DLD1 (cell line): ENCODE results near the gene LSAMP.
"Not testable (repeated sequence)": the region's sequence is repeated elsewhere in the genome, so short reads cannot be mapped to it uniquely, and the experiment has no call there.

Experiments
- in situ Hi-C: cut with HindIII; loops from 2 replicates; pipeline ENCODE4 v1.10.0; 2017; ENCODE audit warnings: low sequenced_read_pairs

Gene LSAMP

DNA sequence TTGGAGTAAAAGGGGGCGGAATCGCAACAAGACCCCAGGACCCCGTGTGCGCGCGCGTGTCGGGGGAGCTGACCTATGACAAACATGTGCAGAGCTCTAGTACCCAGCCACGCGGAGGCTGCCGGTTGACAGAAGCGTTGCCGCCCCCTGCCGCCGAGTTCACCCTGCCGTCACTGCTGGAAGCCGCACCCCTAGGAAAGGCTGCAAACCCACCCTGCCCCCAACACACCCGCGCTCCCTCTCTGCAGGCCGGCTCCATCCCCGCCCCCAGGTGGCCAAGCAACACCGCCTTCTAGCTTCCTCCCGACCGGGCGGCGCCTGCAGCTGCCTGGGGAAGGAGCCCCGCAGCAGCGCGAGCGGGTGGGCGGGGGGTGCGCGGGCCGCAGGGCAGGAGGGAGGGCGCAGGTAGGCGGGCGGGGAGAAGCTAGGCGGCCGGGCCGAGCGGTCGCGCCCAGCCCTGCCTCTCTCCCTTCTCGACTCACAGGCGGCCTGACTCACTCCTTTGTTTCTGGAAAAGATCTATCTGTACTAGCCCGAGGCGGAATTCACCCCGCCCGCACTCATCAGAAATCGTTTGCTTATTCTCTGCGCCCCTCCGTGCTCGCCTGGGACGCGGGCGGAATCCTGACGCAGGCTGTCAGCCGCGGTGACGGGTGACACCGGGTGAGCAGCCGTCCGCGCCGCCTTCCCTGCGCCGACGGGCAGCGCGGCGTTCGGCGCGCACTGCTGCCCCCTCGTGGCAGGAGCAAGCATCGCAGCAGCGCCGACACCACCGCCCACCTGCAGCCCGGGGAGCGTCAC lies 661.1 kb downstream of the LSAMP start:
- in situ Hi-C loops, result no loop called here

DNA sequence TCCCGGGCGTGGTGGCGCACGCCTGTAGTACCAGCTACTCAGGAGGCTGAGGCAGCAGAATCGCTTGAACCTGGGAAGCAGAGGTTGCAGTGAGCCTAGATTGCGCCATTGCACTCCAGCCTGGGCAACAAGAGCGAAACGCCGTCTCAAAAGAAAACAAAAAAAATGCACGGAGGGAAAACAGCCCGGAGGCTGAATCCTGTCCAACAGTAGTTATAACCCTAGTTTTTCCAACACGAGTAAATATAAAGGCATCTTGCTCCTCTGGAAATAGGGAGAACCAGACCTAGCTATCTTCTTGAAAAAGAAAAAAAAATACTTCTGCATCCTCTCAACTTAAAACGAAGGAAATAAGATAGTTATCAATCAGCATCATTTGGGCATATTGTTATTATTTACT lies 661.9 kb downstream of the LSAMP start:
- in situ Hi-C loops, result not testable (repeated sequence)

DNA sequence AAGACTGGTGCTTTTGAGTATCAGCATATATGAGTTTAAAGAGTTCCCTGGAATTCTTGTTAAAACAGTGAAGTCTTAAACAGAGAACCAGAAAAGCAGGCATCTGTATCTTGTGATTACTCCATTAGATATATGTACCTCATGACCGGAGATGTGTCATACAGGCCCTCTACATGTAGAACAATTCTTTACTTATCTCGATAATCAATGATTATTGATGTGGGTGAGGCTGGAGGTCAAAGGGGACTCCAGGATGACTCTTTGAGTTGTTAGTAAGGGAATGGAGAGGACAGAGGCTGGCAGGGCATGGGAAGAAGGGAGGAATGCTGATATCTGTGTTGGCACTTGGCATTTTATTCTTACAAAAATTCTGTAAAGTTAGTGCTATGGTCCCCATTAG lies 666.3 kb downstream of the LSAMP start:
- in situ Hi-C loops, result no loop called here

DNA sequence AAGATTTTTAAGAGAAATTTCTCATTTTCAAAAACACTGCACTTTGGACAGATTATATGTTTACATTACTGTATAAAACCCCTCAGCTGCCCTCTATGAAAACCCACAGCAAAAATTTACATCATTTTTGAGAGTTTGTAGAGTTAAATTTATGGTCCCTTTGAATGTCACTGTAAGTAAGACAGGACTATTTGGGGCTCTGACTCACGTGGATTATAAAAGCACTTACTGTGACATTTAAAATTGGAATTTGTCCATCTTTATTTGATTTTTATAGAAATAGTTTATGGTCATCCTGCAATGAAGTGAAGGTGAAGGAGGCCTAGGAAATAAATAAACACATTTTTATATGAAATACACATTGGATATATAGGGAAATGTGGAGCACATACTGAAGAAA lies 672.3 kb downstream of the LSAMP start:
- in situ Hi-C loops, result no loop called here

DNA sequence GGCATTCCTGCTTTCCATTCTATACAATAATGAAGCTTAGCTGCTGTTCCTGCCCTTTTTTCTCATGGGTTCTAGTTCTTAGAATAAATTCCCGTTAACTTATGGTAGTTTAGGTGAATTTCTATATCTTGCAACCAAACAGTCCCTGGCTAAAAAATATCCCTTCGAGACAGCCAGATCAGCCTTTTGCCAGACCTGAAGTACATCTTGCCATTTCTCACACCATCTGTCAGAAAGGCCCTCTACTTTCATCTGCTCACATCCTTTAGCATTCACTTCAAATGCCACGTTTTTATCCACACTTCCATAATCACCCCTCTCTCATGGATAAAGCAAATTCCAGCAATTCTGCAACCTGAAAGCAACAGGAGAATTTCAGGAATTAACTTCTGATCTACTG lies 676.6 kb downstream of the LSAMP start:
- in situ Hi-C loops, result no loop called here

DNA sequence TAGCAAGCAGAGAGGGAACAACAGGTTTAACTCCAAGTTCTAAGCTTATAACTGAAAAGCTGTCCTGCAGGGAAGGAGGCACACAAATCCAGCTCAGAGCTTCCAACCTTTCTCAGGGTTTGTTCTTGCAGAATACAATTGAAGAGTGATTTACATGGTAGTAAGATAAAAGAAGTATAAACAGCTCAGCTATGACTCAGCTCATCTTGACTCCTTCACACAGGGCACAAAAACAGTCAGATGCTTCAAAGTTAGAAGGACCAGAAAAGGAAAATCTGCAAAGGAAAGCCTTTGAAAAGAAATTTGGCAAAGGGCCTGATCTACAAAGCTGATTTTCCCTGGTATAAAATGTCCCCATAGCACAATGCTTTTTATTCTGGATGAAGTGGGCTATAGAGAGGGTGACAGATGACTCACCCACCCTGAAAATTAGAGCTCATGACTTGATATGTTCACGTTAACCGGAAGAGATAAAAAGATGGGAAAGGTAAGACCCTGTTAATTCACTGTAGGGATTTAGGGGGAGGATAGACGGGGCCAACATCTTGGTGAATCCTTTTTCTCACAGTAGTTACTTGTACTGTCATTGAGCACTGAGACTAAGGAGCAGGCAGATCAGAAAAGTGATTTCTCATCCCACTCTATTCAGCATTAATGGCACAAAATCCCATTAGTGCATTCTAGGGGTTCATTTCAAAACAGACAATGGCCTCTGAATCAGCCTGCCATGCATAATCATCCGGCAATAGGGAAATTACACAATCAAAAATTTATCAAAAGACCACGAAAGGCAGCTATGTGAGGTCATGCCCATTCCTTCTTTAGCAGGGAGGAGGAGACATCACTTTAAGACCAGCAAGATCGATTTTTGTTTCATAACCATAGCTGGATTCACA lies 678.5 kb downstream of the LSAMP start:
- in situ Hi-C loops, result no loop called here

DNA sequence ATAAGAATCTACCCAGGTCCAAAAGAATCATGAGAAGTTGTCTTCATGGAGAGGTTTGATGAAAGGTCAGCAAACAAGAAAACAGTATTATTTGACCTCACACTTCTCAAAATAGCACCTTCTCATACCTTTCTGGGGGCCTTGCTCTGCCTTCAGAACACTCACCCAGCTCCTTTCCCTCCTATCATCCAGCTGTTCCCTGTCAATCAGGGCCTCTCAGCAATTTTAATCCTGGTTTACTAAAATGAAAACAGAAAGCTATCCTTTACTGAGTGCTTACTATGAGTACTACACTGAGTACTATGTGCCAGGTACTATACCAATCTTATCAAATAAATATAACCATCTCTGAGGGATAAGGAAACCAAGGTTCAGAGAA lies 683.4 kb downstream of the LSAMP start:
- in situ Hi-C loops, result no loop called here

DNA sequence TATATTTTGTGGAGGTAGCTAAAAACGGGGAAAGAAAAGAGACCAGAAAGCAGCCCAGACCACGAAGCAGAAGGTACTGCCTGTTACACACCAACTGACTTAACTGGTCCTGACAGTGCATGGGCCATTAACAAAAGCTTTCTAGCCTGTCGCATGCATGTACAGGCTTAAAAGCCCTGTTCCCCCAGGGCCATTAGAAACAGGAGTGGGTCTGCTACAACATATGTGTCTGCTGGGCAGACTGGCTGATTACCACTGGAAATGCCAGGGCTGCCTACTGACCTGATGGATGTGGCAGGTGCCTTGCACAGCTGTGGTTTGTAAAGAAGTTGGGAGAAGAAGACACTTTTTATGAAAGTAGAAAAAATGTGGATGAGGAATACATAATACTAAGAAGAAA lies 684.6 kb downstream of the LSAMP start:
- in situ Hi-C loops, result no loop called here

DNA sequence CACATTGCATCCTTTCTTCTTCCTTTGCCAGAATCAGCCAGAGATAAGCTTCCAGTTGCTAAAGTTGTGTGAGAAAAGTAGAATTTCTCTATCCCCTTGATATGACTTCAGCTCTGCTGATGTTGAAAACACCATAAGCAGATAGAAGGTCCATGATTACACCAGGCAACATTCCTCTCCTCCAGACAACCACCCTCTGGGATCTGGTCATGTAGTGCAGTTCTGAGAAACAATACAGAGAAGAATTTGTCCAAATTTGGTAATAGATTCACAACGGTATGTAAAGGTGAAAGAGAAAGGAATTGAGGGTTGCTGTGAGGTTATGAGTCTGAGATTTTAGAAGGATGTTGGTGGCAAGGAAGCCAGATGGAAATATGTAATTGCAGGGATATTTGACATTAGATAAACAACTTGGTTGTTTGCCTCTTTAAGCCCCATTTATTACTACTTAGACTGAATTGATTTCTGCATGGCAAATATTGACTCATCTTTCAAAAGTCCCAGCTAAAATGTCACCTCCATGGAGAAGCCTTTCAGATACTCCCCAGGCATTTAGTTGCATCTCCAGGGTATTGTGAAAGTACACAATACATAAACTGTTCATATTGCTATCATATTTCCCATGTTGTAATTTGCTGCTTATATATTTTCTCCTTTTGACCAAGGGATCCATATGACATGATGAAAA lies 687.1 kb downstream of the LSAMP start:
- in situ Hi-C loops, result no loop called here

DNA sequence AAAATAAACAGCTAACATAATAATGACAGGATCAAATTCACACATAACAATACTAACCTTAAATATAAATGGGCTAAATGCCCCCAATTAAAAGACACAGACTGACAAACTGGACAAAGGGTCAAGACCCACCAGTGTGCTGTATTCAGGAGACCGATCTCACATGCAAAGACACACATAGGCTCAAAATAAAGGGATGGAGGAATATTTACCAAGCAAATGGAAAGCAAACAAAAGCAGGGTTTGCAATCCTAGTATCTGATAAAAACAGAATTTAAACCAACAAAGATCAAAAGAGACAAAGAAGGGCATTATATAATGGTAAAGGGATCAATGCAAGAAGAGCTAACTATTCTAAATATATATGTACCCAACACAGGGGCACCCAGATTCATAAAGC lies 692.3 kb downstream of the LSAMP start:
- in situ Hi-C loops, result not testable (repeated sequence)
